CD14-positive monocyte (primary cell): ENCODE results near the gene CHAT. TPM values are rescaled to one million over a fixed set of nuclear protein-coding genes. Genes with fewer than 3 reads are reported as not detected.

Experiments used
- DNase-seq, 3 donors: peaks; one replicate each; pipeline ENCODE4 v3.0.0-alpha.2; 2011 to 2022
- H2AFZ ChIP-seq: 2 replicates; pipeline ENCODE4 v1.6.0; 2012; ENCODE audit warnings: mild to moderate bottlenecking, low read depth, low read length, inconsistent platforms; ENCODE audit not compliant: insufficient read depth, poor library complexity, severe bottlenecking
- H3K27ac ChIP-seq, 2 donors: 1 replicate in 1 of 2; 2 replicates in 1 of 2; pipeline ENCODE4 v1.5.1; 2012 to 2013; ENCODE audit warnings: low read length in 2 of 2, control low read depth in 1 of 2, inconsistent platforms in 1 of 2, low read depth in 1 of 2, mild to moderate bottlenecking in 1 of 2
- H3K27me3 ChIP-seq, 2 donors: one replicate each; pipeline versions ENCODE4 v1.6.0 to v1.6.1; 2011 to 2013; ENCODE audit warnings: low read length in 2 of 2; ENCODE audit not compliant: control insufficient read depth in 2 of 2, insufficient read depth in 2 of 2
- H3K36me3 ChIP-seq, 2 donors: replicated peaks in 1 of 2; 1 replicate in 1 of 2; 2 replicates in 1 of 2; pipeline versions ENCODE4 v1.5.1 to v1.6.1; 2012 to 2013; ENCODE audit warnings: low read length in 2 of 2, control low read depth in 1 of 2, inconsistent platforms in 1 of 2, mild to moderate bottlenecking in 1 of 2; ENCODE audit not compliant: insufficient read depth in 2 of 2, control insufficient read depth in 1 of 2
- H3K4me1 ChIP-seq, 2 donors: 1 replicate in 1 of 2; 2 replicates in 1 of 2; pipeline versions ENCODE4 v1.5.1 to v1.6.1; 2012 to 2013; ENCODE audit warnings: low read length in 2 of 2, control low read depth in 1 of 2, inconsistent platforms in 1 of 2, mild to moderate bottlenecking in 1 of 2, moderate library complexity in 1 of 2; ENCODE audit not compliant: insufficient read depth in 2 of 2, control insufficient read depth in 1 of 2
- H3K4me2 ChIP-seq: replicated peaks from 2 replicates; pipeline ENCODE3; 2012; ENCODE audit warnings: low read length, moderate library complexity, mild to moderate bottlenecking; ENCODE audit not compliant: poor library complexity, severe bottlenecking; ENCODE audit errors: extremely low read depth
- H3K4me3 ChIP-seq, 3 experiments: fragments of 200-600 bp in 1 of 3; sonication (generic) in 1 of 3; replicated peaks in 1 of 3; 1 replicate in 2 of 3; 2 replicates in 1 of 3; pipeline ENCODE4 v1.5.1; 2011 to 2013; ENCODE audit warnings: low read length in 3 of 3, mild to moderate bottlenecking in 3 of 3, control low read depth in 2 of 3, low read depth in 2 of 3, inconsistent platforms in 1 of 3, moderate library complexity in 1 of 3
- H3K79me2 ChIP-seq: 2 replicates; pipeline ENCODE4 v1.6.0; 2012; ENCODE audit warnings: mild to moderate bottlenecking, control low read depth, inconsistent platforms, low read length, moderate library complexity; ENCODE audit not compliant: insufficient read depth
- H3K9ac ChIP-seq: 2 replicates; pipeline ENCODE4 v1.6.0; 2017; ENCODE audit warnings: low read length, mild to moderate bottlenecking; ENCODE audit not compliant: insufficient read depth, poor library complexity, severe bottlenecking
- H3K9me3 ChIP-seq, 2 donors: replicated peaks in 1 of 2; 1 replicate in 1 of 2; 2 replicates in 1 of 2; pipeline versions ENCODE4 v1.5.1 to v1.6.1; 2012 to 2013; ENCODE audit warnings: low read length in 2 of 2, control low read depth in 1 of 2; ENCODE audit not compliant: control insufficient read depth in 1 of 2, insufficient read depth in 1 of 2
- H4K20me1 ChIP-seq: 2 replicates; pipeline ENCODE4 v1.6.0; 2012; ENCODE audit warnings: mild to moderate bottlenecking, low read length, control low read depth, moderate library complexity; ENCODE audit not compliant: insufficient read depth
- H3K27ac Mint-ChIP-seq, 7 donors: one replicate each; pipeline ENCODE4 v1.8.0; 2020; ENCODE audit warnings: mild to moderate bottlenecking in 7 of 7, mixed read lengths in 7 of 7, moderate library complexity in 6 of 7, inconsistent platforms in 2 of 7
- H3K27me3 Mint-ChIP-seq, 3 donors: one replicate each; pipeline ENCODE4 v1.8.0; 2021 to 2022; ENCODE audit warnings: low read depth in 3 of 3, mild to moderate bottlenecking in 3 of 3, mixed read lengths in 3 of 3, moderate library complexity in 3 of 3, inconsistent platforms in 1 of 3
- H3K36me3 Mint-ChIP-seq, 2 donors: one replicate each; pipeline ENCODE4 v1.8.0; 2020; ENCODE audit warnings: mixed read lengths in 2 of 2, inconsistent platforms in 1 of 2, mild to moderate bottlenecking in 1 of 2
- H3K4me1 Mint-ChIP-seq: one replicate; pipeline ENCODE4 v1.8.0; 2020; ENCODE audit warnings: mild to moderate bottlenecking, mixed read lengths
- H3K4me3 Mint-ChIP-seq, 2 donors: one replicate each; pipeline ENCODE4 v1.8.0; 2020; ENCODE audit warnings: mild to moderate bottlenecking in 2 of 2, mixed read lengths in 2 of 2, moderate library complexity in 1 of 2
- H3K9me3 Mint-ChIP-seq, 7 donors: one replicate each; pipeline ENCODE4 v1.8.0; 2020 to 2022; ENCODE audit warnings: mixed read lengths in 7 of 7, mild to moderate bottlenecking in 6 of 7, moderate library complexity in 6 of 7, inconsistent platforms in 2 of 7
- CTCF ChIP-seq: fragments of 200-600 bp; IDR thresholded peaks from one replicate; pipeline ENCODE4 v1.8.0; 2022; ENCODE audit warnings: antibody characterized with exemption, mild to moderate bottlenecking
- WGBS: methylation state at CpG from one replicate; pipeline ENCODE4 v1.1.5; 2013; ENCODE audit warnings: missing lambda C conversion rate; ENCODE audit not compliant: insufficient coverage; 5-methylcytosine and 5-hydroxymethylcytosine counted together
- intact Hi-C, 2 donors: fragments of 100-400 bp; cut with micrococcal nuclease; formaldehyde crosslinking; loops; one replicate each; pipeline versions ENCODE4 v1.15.0 to v1.15.1; 2023
- polyA plus RNA-seq, 3 donors: library from polyadenylated mRNA; depleted of rRNA in 1 of 3; unstranded in 2 of 3; stranded (reverse) in 1 of 3; fragments of 300-500 nt in 2 of 3; fragments of >200 nt in 1 of 3; fragmentation: Illumina TruSeq in 2 of 3; gene quantifications; 1 replicate in 2 of 3; 2 replicates in 1 of 3; pipeline ENCODE4 v1.2.3, GENCODE V29; 2012 to 2021

Gene CHAT
- polyA plus RNA-seq, 3 donors: not detected

- H3K36me3 Mint-ChIP-seq: no peaks in the 10 kb centered on the region
- no peaks in the 10 kb centered on the region for H3K36me3 ChIP-seq
- no peak overlapping the region for H3K9ac ChIP-seq
- no peak overlapping the region for H3K27ac Mint-ChIP-seq
- intact Hi-C loops: no loop called here
- no peak overlapping the region for H3K4me2 ChIP-seq
- no peak for DNase-seq
- no peaks in the 10 kb centered on the region for H3K27me3 ChIP-seq
- WGBS: 66% methylated on average over 18 of the region's 18 CpGs
- peaks cover 14 to 31% (median 19%) of the 10 kb centered on the region in 7 donors for H3K9me3 Mint-ChIP-seq
- H3K9me3 ChIP-seq: peaks cover 13 to 19% of the 10 kb centered on the region in 2 donors
- H3K79me2 ChIP-seq: no peaks in the 10 kb centered on the region
- H3K4me1 Mint-ChIP-seq: no peaks in the 10 kb centered on the region
- no peaks in the 10 kb centered on the region for H4K20me1 ChIP-seq
- H3K4me3 Mint-ChIP-seq: no peak overlapping the region
- no peak overlapping the region for H3K4me3 ChIP-seq
- no peaks in the 10 kb centered on the region for H3K4me1 ChIP-seq
- no peak overlapping the region for H2AFZ ChIP-seq
- peaks cover 14 to 20% (median 14%) of the 10 kb centered on the region in 3 donors for H3K27me3 Mint-ChIP-seq
- H3K27ac ChIP-seq: no peak overlapping the region
- no peak for TF ChIP-seq CTCF
Measured at GRCh38 chr10:49655099-49655498, 41.3 kb downstream of the CHAT start.

- H3K9ac ChIP-seq: no peak overlapping the region
- no peaks in the 10 kb centered on the region for H3K4me1 ChIP-seq
- peaks cover 10 to 19% (median 13%) of the 10 kb centered on the region in 3 donors for H3K27me3 Mint-ChIP-seq
- no peaks in the 10 kb centered on the region for H3K36me3 ChIP-seq
- no peak for DNase-seq
- H3K4me1 Mint-ChIP-seq: no peaks in the 10 kb centered on the region
- H3K27ac ChIP-seq: no peak overlapping the region
- H3K4me3 ChIP-seq: no peak overlapping the region
- H3K9me3 ChIP-seq: peaks cover 14 to 19% of the 10 kb centered on the region in 2 donors
- no peaks in the 10 kb centered on the region for H4K20me1 ChIP-seq
- no peak for TF ChIP-seq CTCF
- intact Hi-C loops: no loop called here
- WGBS: 88% methylated on average over 4 of the region's 9 CpGs
- H3K27ac Mint-ChIP-seq: no peak overlapping the region
- no peak overlapping the region for H2AFZ ChIP-seq
- no peaks in the 10 kb centered on the region for H3K27me3 ChIP-seq
- no peaks in the 10 kb centered on the region for H3K36me3 Mint-ChIP-seq
- H3K4me2 ChIP-seq: no peak overlapping the region
- peaks cover 18 to 33% (median 21%) of the 10 kb centered on the region in 7 donors for H3K9me3 Mint-ChIP-seq
- no peak overlapping the region for H3K4me3 Mint-ChIP-seq
- no peaks in the 10 kb centered on the region for H3K79me2 ChIP-seq
Measured at GRCh38 chr10:49656845-49657493, 43.1 kb downstream of the CHAT start.
